ENCODE results near the gene EPN2. TPM values are rescaled to one million over a fixed set of nuclear protein-coding genes. Genes with fewer than 3 reads are reported as not detected.
A peak's percentile ranks its signal among the peaks of the same experiment; 100 is the strongest.

The EPN2 gene
- polyA plus RNA-seq, 1 donor, result 24.2 TPM

DNA sequence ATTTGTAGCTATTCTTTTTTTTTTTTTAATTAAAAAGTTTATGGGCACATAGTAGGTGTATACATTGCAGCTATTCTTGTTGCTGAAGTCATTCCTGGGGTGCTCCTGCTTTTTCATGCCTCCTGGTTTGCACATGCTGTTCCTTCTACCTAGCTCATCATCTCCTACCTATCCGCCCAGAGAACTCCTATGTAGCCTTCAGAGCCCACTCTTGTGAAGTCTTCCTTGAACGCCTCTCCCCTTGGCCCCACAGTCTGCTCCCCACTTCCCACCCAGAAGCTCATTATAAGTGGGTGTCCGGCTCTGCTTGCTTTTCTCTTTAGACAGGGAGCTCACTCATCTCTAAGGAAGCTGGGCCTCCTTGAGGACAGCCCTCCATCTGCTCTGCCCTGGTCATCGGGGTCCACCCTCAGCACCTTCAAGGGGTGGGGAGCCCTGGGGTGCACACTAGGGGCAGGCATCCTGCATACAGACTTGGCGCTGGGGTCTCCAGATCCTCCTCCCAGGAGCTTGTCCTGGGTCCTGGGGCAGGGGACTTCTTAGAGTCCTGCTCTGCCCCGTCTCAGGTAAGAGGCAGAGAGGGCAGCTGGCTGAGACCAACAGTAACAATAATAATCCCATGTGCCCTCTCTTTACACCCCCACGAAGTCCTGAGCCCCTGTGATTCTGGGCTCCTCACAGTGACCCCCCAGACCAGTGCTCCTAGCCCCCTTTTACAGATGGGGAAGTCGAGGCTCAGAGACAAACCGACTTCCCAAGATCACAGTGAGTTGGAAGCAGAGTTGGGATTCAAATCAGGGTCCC lies 128.9 kb downstream of the EPN2 start:
- Histone ChIP-seq H3K9me3 (ENCODE audit: control insufficient read depth, low read depth, low read length) (no peaks in the 10 kb centered on the region), H3K4me3 (ENCODE audit: low read length) (no peak overlapping the region), H3K27ac (ENCODE audit: low read length) (no peak overlapping the region), H3K27me3 (ENCODE audit: control insufficient read depth, insufficient read depth, low read length) (no peaks in the 10 kb centered on the region), H3K4me1 (ENCODE audit: control insufficient read depth, insufficient read depth, low read length) (peaks cover 15% of the 10 kb centered on the region), H3K36me3 (ENCODE audit: control insufficient read depth, insufficient read depth, low read length) (no peaks in the 10 kb centered on the region)
- DNase-seq, result no peak
- WGBS (ENCODE audit: insufficient coverage, low lambda C conversion rate), result no CpG with 5 or more reads among the region's 9 CpGs

DNA sequence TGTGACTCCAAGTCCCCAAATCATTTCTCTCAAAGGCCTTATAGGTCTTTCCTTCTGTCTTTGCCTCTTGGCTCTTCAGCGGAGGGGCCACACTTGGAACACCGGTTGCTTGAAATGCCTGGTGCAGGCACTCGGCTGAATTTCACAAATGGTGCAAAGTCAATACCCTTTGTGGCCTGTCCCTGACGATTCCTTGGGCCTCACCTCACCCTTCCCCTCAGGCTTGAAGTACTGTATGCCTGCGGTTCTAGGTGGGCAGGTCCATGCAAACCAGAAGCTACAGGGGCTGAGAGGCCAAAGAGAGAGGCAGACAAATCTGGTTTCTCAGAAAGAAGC lies 129.4 kb downstream of the EPN2 start:
- Histone ChIP-seq H3K36me3 (ENCODE audit: control insufficient read depth, insufficient read depth, low read length) (no peaks in the 10 kb centered on the region), H3K27me3 (ENCODE audit: control insufficient read depth, insufficient read depth, low read length) (no peaks in the 10 kb centered on the region), H3K4me3 (ENCODE audit: low read length) (no peak overlapping the region), H3K27ac (ENCODE audit: low read length) (no peak overlapping the region), H3K4me1 (ENCODE audit: control insufficient read depth, insufficient read depth, low read length) (peaks cover 11% of the 10 kb centered on the region), H3K9me3 (ENCODE audit: control insufficient read depth, low read depth, low read length) (no peaks in the 10 kb centered on the region)
- no peak for DNase-seq
- no CpG with 5 or more reads among the region's 5 CpGs for whole genome bisulfite sequencing (ENCODE audit: insufficient coverage, low lambda C conversion rate)

DNA sequence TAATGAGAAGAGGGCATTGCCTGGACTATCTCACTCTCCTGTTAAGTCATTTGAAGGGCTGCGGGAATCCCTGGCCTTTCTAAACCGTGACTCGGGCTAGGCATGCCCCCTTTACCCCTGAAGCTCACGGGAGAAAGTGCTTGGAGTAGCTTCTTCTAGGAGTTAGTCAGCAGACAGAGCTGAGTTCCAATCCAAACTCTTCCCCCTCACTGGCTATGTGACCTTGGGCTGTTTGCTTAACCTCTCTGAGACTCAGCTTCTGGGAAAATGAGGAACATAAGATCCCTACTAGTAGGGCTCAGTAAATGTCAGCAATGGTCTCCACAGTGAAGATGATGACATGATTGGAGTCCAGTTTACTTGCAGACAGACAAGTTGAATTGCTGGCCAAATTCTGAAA lies 131.1 kb downstream of the EPN2 start:
- Histone ChIP-seq H3K9me3 (ENCODE audit: control insufficient read depth, low read depth, low read length) (no peaks in the 10 kb centered on the region), H3K36me3 (ENCODE audit: control insufficient read depth, insufficient read depth, low read length) (no peaks in the 10 kb centered on the region), H3K4me1 (ENCODE audit: control insufficient read depth, insufficient read depth, low read length) (peaks cover 4% of the 10 kb centered on the region), H3K27me3 (ENCODE audit: control insufficient read depth, insufficient read depth, low read length) (no peaks in the 10 kb centered on the region), H3K4me3 (ENCODE audit: low read length) (no peak overlapping the region), H3K27ac (ENCODE audit: low read length) (no peak overlapping the region)
- WGBS (ENCODE audit: insufficient coverage, low lambda C conversion rate), result no CpG with 5 or more reads among the region's 4 CpGs
- no peak for DNase-seq

DNA sequence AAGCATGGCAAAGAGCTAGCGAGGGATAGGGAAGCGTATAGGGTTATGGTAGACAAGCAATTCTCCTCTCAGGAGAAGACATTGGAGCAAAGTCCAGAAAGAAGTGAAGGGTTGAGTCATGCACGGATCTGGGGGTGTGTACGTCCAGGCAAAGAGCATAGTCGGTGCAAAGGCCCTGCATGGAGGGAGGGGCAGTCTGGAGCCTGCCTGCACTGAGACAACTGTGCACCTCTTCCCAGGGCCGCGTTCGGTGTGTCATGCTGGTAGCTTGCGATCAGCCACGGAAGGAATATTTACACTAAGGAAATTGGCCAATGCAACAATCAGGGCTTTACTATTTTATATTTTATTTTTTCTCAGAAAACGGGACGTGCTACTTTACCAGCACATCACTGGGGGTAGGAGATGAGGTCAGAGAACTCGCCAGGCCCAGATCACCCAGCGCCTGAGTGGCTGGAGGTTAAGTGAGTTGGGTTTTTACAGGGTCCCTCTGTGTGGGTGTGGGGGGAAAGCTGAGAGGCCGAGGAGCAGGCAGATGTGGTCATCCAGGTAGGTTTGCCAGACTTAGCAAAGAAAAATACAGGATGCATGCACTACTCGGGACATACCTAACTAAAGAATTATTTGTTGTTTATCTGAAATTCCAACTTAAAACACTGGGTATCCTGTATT lies 132.1 kb downstream of the EPN2 start:
- Histone ChIP-seq H3K4me1 (ENCODE audit: control insufficient read depth, insufficient read depth, low read length) (no peaks in the 10 kb centered on the region), H3K27ac (ENCODE audit: low read length) (no peak overlapping the region)
- WGBS (ENCODE audit: insufficient coverage, low lambda C conversion rate), result no CpG with 5 or more reads among the region's 16 CpGs

DNA sequence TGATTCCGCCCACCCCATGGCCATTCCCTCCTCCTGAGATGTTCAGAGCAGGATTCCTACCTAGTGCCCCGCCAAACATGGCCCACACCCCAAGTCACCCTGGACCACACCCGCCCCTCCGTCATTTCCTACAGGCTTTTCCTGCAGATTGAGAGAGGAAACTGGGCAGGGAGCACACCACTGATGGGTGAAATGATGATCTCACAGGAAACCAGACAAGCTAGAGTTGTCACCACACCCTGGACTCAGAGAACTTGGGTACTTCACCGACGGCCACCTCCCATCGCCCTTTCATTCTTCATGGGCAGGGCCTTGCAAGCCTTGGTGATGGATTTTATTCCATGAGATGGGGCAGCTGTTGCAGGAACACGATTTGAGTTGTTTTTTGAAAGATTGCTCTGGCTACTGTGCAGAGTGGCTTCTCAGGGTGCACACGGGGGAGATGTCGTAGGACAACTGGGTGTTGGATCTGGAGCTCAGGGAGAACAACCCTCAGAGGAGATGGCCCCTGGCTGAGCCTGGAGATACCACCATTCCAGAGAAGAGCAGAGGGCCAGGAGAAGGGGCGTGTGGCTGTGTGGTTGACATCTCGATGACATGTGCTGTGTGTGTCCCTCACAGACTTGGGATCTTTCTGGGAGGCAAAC lies 132.8 kb downstream of the EPN2 start:
- Histone ChIP-seq H3K36me3 (ENCODE audit: control insufficient read depth, insufficient read depth, low read length) (no peaks in the 10 kb centered on the region), H3K4me1 (ENCODE audit: control insufficient read depth, insufficient read depth, low read length) (no peaks in the 10 kb centered on the region), H3K9me3 (ENCODE audit: control insufficient read depth, low read depth, low read length) (no peaks in the 10 kb centered on the region), H3K27me3 (ENCODE audit: control insufficient read depth, insufficient read depth, low read length) (no peaks in the 10 kb centered on the region), H3K4me3 (ENCODE audit: low read length) (no peak overlapping the region), H3K27ac (ENCODE audit: low read length) (no peak overlapping the region)
- DNase-seq, result no peak
- no CpG with 5 or more reads among the region's 12 CpGs for WGBS (ENCODE audit: insufficient coverage, low lambda C conversion rate)

More for the DNA sequence above, 132.1 kb downstream of the EPN2 start:
- Histone ChIP-seq H3K9me3 (ENCODE audit: control insufficient read depth, low read depth, low read length) (no peaks in the 10 kb centered on the region), H3K4me3 (ENCODE audit: low read length) (no peak overlapping the region), H3K36me3 (ENCODE audit: control insufficient read depth, insufficient read depth, low read length) (no peaks in the 10 kb centered on the region), H3K27me3 (ENCODE audit: control insufficient read depth, insufficient read depth, low read length) (no peaks in the 10 kb centered on the region)
- DNase-seq, result peak in 1 of 2 donors; percentile 55

DNA sequence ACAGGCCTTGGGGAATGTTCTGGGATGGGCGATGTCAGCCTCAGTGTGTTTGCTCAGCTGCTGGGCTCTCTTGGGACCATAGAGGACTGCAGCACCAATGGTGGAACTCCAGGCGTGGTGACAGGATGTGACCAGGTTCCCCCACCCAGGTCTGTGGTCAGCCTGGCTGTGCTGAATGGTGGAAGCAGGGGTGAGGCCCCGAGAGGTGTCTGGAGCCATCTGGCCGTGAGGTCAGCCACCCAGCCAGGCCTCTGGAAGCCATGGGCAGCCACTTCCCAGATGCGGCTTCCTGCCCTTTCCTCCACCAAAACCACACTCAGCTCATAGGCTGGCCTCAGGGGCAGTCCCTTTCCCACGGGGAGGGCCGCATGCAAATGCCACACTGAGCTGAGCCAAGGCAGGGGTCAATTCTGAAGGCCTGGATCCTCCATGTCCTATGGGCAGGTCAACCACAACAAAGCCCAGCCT lies 133.4 kb downstream of the EPN2 start:
- no peak overlapping the region for H3K4me3 ChIP-seq (ENCODE audit: low read length)
- no peak for DNase-seq
- no peaks in the 10 kb centered on the region for H3K36me3 ChIP-seq (ENCODE audit: control insufficient read depth, insufficient read depth, low read length)
- no peaks in the 10 kb centered on the region for H3K27me3 ChIP-seq (ENCODE audit: control insufficient read depth, insufficient read depth, low read length)
- no peak overlapping the region for H3K27ac ChIP-seq (ENCODE audit: low read length)
- H3K4me1 ChIP-seq (ENCODE audit: control insufficient read depth, insufficient read depth, low read length), result no peaks in the 10 kb centered on the region
- no CpG with 5 or more reads among the region's 7 CpGs for WGBS (ENCODE audit: insufficient coverage, low lambda C conversion rate)
- H3K9me3 ChIP-seq (ENCODE audit: control insufficient read depth, low read depth, low read length), result no peaks in the 10 kb centered on the region

GRCh38 chr17:19371259-19372010 lies 134.3 kb downstream of the EPN2 start:
- WGBS (ENCODE audit: insufficient coverage, low lambda C conversion rate), result no CpG with 5 or more reads among the region's 7 CpGs
- no peak overlapping the region for H3K4me3 ChIP-seq (ENCODE audit: low read length)
- no peaks in the 10 kb centered on the region for H3K4me1 ChIP-seq (ENCODE audit: control insufficient read depth, insufficient read depth, low read length)
- no peak overlapping the region for H3K27ac ChIP-seq (ENCODE audit: low read length)
- no peak for DNase-seq
- no peaks in the 10 kb centered on the region for H3K9me3 ChIP-seq (ENCODE audit: control insufficient read depth, low read depth, low read length)
- H3K36me3 ChIP-seq (ENCODE audit: control insufficient read depth, insufficient read depth, low read length), result no peaks in the 10 kb centered on the region
- H3K27me3 ChIP-seq (ENCODE audit: control insufficient read depth, insufficient read depth, low read length), result no peaks in the 10 kb centered on the region

DNA sequence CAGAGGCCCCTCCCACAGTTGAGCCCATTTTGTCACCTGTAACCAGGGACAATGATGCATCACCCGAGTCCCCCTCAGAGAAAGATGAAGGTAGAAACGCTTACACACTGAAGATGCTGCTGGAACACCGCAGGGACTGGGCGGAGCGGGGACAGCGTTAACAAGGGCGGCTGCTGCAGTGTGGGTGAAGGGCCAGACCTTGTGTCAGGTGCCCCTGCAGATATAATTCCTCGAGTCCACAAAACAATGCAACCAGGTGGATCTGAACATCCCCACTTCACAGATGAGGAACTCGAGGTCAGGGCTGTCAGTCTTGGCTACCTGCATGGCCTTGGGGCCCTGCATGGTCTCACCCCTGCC lies 134.8 kb downstream of the EPN2 start:
- WGBS (ENCODE audit: insufficient coverage, low lambda C conversion rate), result no CpG with 5 or more reads among the region's 9 CpGs

GRCh38 chr17:19372439-19372838 lies 135.3 kb downstream of the EPN2 start:
- WGBS (ENCODE audit: insufficient coverage, low lambda C conversion rate), result no CpG with 5 or more reads among the region's 12 CpGs
- no peaks in the 10 kb centered on the region for H3K27me3 ChIP-seq (ENCODE audit: control insufficient read depth, insufficient read depth, low read length)
- H3K4me3 ChIP-seq (ENCODE audit: low read length), result no peak overlapping the region
- no peak for DNase-seq
- no peaks in the 10 kb centered on the region for H3K36me3 ChIP-seq (ENCODE audit: control insufficient read depth, insufficient read depth, low read length)
- H3K27ac ChIP-seq (ENCODE audit: low read length), result no peak overlapping the region
- H3K4me1 ChIP-seq (ENCODE audit: control insufficient read depth, insufficient read depth, low read length), result no peaks in the 10 kb centered on the region
- H3K9me3 ChIP-seq (ENCODE audit: control insufficient read depth, low read depth, low read length), result no peaks in the 10 kb centered on the region

More for the DNA sequence above, 134.8 kb downstream of the EPN2 start:
- Histone ChIP-seq H3K36me3 (ENCODE audit: control insufficient read depth, insufficient read depth, low read length) (no peaks in the 10 kb centered on the region), H3K4me1 (ENCODE audit: control insufficient read depth, insufficient read depth, low read length) (no peaks in the 10 kb centered on the region), H3K27ac (ENCODE audit: low read length) (no peak overlapping the region), H3K27me3 (ENCODE audit: control insufficient read depth, insufficient read depth, low read length) (no peaks in the 10 kb centered on the region), H3K9me3 (ENCODE audit: control insufficient read depth, low read depth, low read length) (no peaks in the 10 kb centered on the region), H3K4me3 (ENCODE audit: low read length) (no peak overlapping the region)
- no peak for DNase-seq

- H3K27me3 ChIP-seq (ENCODE audit: control insufficient read depth, insufficient read depth, low read length), result no peaks in the 10 kb centered on the region
These were observed 135.8 kb downstream of the EPN2 start for GRCh38 chr17:19372866-19373504.

More at GRCh38 chr17:19372866-19373504, 135.8 kb downstream of the EPN2 start:
- Histone ChIP-seq H3K9me3 (ENCODE audit: control insufficient read depth, low read depth, low read length) (no peaks in the 10 kb centered on the region), H3K4me3 (ENCODE audit: low read length) (no peak overlapping the region), H3K27ac (ENCODE audit: low read length) (no peak overlapping the region), H3K4me1 (ENCODE audit: control insufficient read depth, insufficient read depth, low read length) (no peaks in the 10 kb centered on the region), H3K36me3 (ENCODE audit: control insufficient read depth, insufficient read depth, low read length) (no peaks in the 10 kb centered on the region)
- 80% methylated on average over 1 of the region's 8 CpGs for WGBS (ENCODE audit: insufficient coverage, low lambda C conversion rate)
- DNase-seq, result no peak
